ENCODE measurements around the gene CYP3A4.

DNA sequence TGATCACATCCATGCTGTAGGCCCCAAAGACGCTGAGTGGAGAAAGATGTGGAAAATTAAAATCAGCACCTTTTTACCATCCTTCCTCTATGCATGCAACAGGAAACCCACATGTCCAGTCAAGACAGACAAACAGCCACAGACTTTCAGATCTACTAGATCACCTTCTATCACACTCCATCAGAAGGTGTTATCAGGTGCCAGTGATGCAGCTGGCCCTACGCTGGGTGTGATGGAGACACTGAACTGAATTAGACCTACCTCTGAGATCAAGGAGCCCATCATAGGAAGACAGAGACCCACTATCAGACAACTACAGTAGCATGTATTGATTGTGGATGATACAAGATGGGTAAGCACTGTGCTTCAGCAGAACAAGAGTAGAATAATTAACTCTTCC, 15.5 kb downstream of the CYP3A4 start:
- TF ChIP-seq, protein P1, sequence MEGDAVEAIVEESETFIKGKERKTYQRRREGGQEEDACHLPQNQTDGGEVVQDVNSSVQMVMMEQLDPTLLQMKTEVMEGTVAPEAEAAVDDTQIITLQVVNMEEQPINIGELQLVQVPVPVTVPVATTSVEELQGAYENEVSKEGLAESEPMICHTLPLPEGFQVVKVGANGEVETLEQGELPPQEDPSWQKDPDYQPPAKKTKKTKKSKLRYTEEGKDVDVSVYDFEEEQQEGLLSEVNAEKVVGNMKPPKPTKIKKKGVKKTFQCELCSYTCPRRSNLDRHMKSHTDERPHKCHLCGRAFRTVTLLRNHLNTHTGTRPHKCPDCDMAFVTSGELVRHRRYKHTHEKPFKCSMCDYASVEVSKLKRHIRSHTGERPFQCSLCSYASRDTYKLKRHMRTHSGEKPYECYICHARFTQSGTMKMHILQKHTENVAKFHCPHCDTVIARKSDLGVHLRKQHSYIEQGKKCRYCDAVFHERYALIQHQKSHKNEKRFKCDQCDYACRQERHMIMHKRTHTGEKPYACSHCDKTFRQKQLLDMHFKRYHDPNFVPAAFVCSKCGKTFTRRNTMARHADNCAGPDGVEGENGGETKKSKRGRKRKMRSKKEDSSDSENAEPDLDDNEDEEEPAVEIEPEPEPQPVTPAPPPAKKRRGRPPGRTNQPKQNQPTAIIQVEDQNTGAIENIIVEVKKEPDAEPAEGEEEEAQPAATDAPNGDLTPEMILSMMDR (IDR thresholded peaks at IDR 0.05; ENCODE audit: low read length), result no peak
- TF ChIP-seq EZH2 (optimal IDR thresholded peaks at IDR 0.05; ENCODE audit: low read depth, low read length), result no peak
- no peak for TF ChIP-seq EZH2phosphoT487 (IDR thresholded peaks at IDR 0.05; ENCODE audit: low read length)
